HG03571 (cell line): ENCODE results near the gene RAPGEF5.

ENCODE experiments used
- ATAC-seq: cut with Tn5 transposase; IDR thresholded peaks from one replicate; pipeline ENCODE4 v1.9.1; 2021; ENCODE audit not compliant: unreplicated experiment

The RAPGEF5 gene

GRCh38 chr7:22356701-22357310 is at the start of gene RAPGEF5:
Gene RAPGEF5 (minus strand): TSS chr7:22357154. CDS start chr7:22357060, 94 bp downstream.
- no peak for ATAC-seq

GRCh38 chr7:22406715-22407114 is 49.8 kb upstream of the RAPGEF5 start:
- ATAC-seq: no peak

GRCh38 chr7:22404421-22405023 is 47.6 kb upstream of the RAPGEF5 start:
- no peak for ATAC-seq

GRCh38 chr7:22403344-22403743 is 46.4 kb upstream of the RAPGEF5 start:
- ATAC-seq: no peak

- ATAC-seq: peak; percentile 53
Observed at GRCh38 chr7:22402250-22402649, 45.3 kb upstream of the RAPGEF5 start.

GRCh38 chr7:22400936-22401553 is 44.1 kb upstream of the RAPGEF5 start:
- no peak for ATAC-seq

- no peak for ATAC-seq
Observed at GRCh38 chr7:22400150-22400814, 43.3 kb upstream of the RAPGEF5 start.

- no peak for ATAC-seq
Observed at GRCh38 chr7:22399546-22399945, 42.6 kb upstream of the RAPGEF5 start.

GRCh38 chr7:22399091-22399490 is 42.1 kb upstream of the RAPGEF5 start:
- ATAC-seq: no peak

- ATAC-seq: no peak
Observed at GRCh38 chr7:22397981-22398380, 41.0 kb upstream of the RAPGEF5 start.

- ATAC-seq: no peak
Observed at GRCh38 chr7:22395222-22395621, 38.3 kb upstream of the RAPGEF5 start.

GRCh38 chr7:22394739-22395138 is 37.8 kb upstream of the RAPGEF5 start:
- ATAC-seq: no peak

- no peak for ATAC-seq
Observed at GRCh38 chr7:22393913-22394729, 37.2 kb upstream of the RAPGEF5 start.

- ATAC-seq: no peak
Observed at GRCh38 chr7:22390516-22390915, 33.6 kb upstream of the RAPGEF5 start.

GRCh38 chr7:22389892-22390291 is 32.9 kb upstream of the RAPGEF5 start:
- no peak for ATAC-seq

GRCh38 chr7:22387583-22387982 is 30.6 kb upstream of the RAPGEF5 start:
- no peak for ATAC-seq

- ATAC-seq: peak; percentile 66
Observed at GRCh38 chr7:22386865-22387264, 29.9 kb upstream of the RAPGEF5 start.

GRCh38 chr7:22386206-22386858 is 29.4 kb upstream of the RAPGEF5 start:
- ATAC-seq: peak; percentile 65

GRCh38 chr7:22385326-22385725 is 28.4 kb upstream of the RAPGEF5 start:
- no peak for ATAC-seq

GRCh38 chr7:22380333-22380732 is 23.4 kb upstream of the RAPGEF5 start:
- ATAC-seq: no peak
